Astrocyte of the spinal cord (primary cell): Measurements from ENCODE around the gene MAST4.

Experiments
- DNase-seq: peaks from one replicate; pipeline ENCODE4 v3.0.0; 2011; ENCODE audit warnings: low read depth, low spot score
- H3K4me3 ChIP-seq: 2 replicates; pipeline ENCODE4 v1.5.1; 2011; ENCODE audit warnings: low read depth, mild to moderate bottlenecking, low read length, moderate library complexity
- in situ Hi-C: cut with HindIII; loops from 2 replicates; pipeline ENCODE4 v1.10.0; 2017; ENCODE audit warnings: low sequenced_read_pairs
- TF ChIP-seq, protein P1 (sequence below): IDR thresholded peaks from 2 replicates; pipeline ENCODE4 v1.5.1; 2012; ENCODE audit warnings: low read depth, mild to moderate bottlenecking, low read length, inconsistent platforms

Gene MAST4

DNA sequence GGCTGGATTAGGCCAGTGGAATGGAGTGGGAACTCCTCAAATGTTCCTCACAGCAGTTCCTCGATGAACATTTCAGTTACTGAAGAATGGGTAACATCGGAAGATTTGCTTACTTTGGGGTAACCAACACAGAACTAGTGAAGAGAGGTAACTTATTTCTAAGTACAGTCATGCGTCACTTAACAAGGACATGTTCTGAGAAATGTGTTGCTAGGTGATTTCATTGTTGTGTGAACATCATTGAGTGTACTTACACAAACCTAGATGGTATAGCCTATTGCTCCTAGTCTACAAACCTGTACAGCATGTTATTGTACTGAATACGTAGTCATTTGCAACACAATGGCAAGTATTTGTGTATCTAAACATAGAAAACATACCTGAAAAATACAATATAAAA lies 228.3 kb downstream of the MAST4 start:
- in situ Hi-C loops: no loop called here
- no peak overlapping the region for H3K4me3 ChIP-seq
- no peak for DNase-seq
- TF ChIP-seq, protein P1, sequence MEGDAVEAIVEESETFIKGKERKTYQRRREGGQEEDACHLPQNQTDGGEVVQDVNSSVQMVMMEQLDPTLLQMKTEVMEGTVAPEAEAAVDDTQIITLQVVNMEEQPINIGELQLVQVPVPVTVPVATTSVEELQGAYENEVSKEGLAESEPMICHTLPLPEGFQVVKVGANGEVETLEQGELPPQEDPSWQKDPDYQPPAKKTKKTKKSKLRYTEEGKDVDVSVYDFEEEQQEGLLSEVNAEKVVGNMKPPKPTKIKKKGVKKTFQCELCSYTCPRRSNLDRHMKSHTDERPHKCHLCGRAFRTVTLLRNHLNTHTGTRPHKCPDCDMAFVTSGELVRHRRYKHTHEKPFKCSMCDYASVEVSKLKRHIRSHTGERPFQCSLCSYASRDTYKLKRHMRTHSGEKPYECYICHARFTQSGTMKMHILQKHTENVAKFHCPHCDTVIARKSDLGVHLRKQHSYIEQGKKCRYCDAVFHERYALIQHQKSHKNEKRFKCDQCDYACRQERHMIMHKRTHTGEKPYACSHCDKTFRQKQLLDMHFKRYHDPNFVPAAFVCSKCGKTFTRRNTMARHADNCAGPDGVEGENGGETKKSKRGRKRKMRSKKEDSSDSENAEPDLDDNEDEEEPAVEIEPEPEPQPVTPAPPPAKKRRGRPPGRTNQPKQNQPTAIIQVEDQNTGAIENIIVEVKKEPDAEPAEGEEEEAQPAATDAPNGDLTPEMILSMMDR: no peak

DNA sequence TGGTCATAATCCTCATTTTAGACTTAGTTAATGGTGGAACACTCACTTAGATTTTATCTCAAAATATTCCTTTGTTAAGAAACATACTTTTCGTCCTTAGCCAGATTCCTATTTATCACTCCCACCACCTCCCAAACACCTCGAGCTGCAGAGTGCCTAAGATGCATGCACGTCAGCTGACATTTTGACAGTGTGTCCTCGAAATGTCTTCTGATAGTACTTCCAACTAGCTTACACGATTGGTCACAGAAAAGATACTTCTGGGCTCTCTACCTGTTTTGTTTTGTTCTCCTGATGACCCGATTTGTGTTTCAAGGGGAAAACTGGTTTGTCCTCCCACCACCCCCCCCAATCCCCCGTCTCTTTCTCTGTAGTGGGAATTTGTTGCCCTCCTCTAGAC lies 230.1 kb downstream of the MAST4 start:
- no peak for DNase-seq
- H3K4me3 ChIP-seq: no peak overlapping the region
- in situ Hi-C loops: no loop called here
- TF ChIP-seq, protein P1: no peak

DNA sequence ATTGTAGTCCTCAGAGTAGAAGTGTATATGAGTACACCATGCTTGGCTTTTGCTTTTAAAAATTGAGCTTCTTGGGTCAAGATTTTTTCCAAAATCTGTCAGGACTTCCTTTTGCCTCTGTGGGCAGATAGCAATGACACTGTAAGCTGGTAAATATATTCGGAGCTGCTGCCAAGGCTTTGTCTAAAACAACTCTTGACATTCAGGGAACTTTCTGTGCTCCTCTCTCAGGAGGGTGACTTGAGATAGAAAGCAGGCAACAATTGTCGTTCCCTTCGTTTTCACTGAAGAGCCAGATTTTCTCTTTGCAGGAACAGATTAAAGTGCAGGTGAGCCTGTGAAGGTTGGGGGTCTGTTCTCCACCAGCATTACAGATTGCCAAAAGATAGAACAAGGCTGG lies 230.5 kb downstream of the MAST4 start:
- H3K4me3 ChIP-seq: no peak overlapping the region
- no peak for DNase-seq
- TF ChIP-seq, protein P1: no peak
- in situ Hi-C loops: no loop called here

DNA sequence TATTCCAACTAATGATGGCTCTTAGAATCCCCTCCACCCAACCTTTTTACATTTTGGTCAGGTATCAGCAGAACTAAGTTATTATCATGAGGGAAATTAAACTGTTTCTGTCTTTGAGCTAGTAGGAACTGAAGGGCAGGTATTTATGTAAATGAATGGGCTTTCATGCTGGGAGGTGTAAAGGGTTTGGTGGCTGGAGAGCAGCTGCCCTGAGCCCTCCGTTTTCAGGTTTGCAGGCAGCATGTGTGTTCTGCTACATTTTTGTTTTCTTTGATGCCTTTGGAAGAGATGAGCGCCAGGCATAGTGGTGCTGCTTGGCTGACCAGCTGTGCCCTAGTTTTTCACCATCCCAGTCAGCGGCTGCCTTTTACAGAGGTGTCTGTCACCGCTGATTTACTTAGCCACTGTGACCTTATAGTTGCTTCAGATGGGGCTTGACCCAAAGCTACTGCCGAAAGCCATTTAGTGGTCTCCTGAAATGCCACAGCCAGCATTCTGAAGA lies 231.9 kb downstream of the MAST4 start:
- in situ Hi-C loops: no loop called here
- H3K4me3 ChIP-seq: peak overlapping the region; percentile 50
- DNase-seq: no peak
- TF ChIP-seq, protein P1: no peak

DNA sequence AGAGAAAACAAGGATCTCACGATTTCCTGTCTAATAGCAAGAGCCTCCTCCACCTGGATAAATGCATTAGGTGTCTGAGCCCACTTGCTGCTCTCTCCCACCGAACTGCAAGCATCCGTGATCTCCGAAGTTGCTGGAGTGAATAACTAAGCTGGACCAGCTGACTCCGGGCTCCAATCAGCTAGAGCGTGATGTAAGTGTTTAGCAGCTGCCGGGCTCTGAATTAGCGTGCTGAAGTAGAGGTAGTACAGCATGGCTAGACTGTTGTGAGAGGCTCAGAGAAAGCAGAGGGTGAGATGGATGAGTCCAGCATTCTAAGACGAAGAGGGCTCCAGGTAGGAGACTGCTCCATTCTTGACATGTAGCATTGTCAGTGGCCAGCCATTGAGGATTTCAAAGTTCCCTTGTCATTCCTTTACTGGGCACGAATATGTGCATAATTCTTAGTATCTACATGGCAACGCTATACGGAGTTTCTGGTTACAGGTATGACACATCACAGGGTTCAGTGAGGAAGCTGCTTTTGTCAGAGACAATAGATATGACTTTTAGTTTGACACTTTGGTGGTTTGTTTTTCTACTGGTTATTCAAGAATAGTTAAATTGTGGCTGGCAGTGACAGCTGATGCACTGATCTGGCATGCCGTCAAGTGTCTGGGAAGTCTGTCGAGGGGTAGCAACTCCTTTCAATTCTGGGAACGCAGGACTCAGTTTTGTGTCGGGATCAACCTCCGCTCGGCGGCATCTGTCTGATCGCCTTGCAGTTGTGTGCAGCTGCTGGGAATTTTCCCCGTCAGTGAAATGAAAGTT lies 232.6 kb downstream of the MAST4 start:
- in situ Hi-C loops: no loop called here
- peak overlapping the region; percentile 50 for H3K4me3 ChIP-seq
- DNase-seq: peak; percentile 83
- TF ChIP-seq, protein P1: no peak

DNA sequence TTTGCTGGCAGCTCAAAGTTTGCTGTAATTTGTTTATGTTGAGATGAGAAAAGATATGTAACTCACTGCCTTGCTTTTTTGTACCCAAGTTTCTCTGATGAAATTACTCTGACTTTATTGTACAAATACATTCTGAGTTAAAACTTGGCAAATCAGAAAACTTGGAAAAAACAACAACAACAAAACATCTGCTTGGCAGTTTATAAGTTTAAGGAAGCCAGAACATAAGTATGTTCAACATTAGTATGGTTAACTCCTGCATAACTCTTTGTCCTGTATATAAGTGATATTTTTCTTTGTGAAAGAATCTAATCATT lies 233.1 kb downstream of the MAST4 start:
- in situ Hi-C loops: no loop called here
- TF ChIP-seq, protein P1: no peak
- H3K4me3 ChIP-seq: peak overlapping the region; percentile 50
- DNase-seq: no peak
